K562 (cell line): ENCODE measurements around the gene NRGN. TPM values are rescaled to one million over a fixed set of nuclear protein-coding genes. Genes with fewer than 3 reads are reported as not detected.

Source experiments
- ATAC-seq: fragments of 200-7000 bp; cut with Tn5 transposase; 3 replicates; pipeline ENCODE4 v1.9.1; 2020; ENCODE audit warnings: moderate library complexity
- BruUV-seq: library from RNA; stranded (reverse); fragments of 400-500 nt; replicated peaks from 2 replicates; lab custom pipeline; 2021; lab: Mats Ljungman, UMichigan
- CTCF ChIA-PET: fragments of 300-600 bp; formaldehyde crosslinking; extraction: SDS; loops from one replicate; lab custom pipeline; 2021; ENCODE audit warnings: low intra/inter-chr PET ratio; lab: Yijun Ruan, JAX
- POLR2A ChIA-PET: fragments of 300-600, 350-650 bp; sonication (Branson Sonifier 250); formaldehyde crosslinking; extraction: SDS; loops from one replicate; lab custom pipeline; 2021; ENCODE audit warnings: antibody characterized with exemption, inconsistent platforms; lab: Yijun Ruan, JAX
- DNase-seq, 4 experiments: peaks; one replicate each; pipeline versions ENCODE4 v3.0.0 to v3.0.0-alpha.2; 2011 to 2018; ENCODE audit warnings: low spot score in 3 of 4, mixed read lengths in 3 of 4; ENCODE audit errors: extremely low read depth in 1 of 4
- FAIRE-seq: peaks from 2 replicates; lab custom pipeline; 2011; peaks lifted over from hg19 to GRCh38; lab: Jason Lieb, UNC
- H2AFZ ChIP-seq: 2 replicates; pipeline ENCODE4 v1.6.0; 2011; ENCODE audit warnings: low read depth, low read length, control low read depth, inconsistent platforms
- H3K27ac ChIP-seq: fragments of 200-600 bp; 3 replicates; pipeline ENCODE4 v1.8.0; 2011; ENCODE audit warnings: low read depth, mild to moderate bottlenecking, control low read depth, inconsistent platforms, low read length, moderate library complexity, mixed read lengths; ENCODE audit errors: extremely low read depth
- H3K27me3 ChIP-seq, 2 experiments: fragments of 300-600 bp in 1 of 2; 2 replicates in 1 of 2; 3 replicates in 1 of 2; pipeline versions ENCODE4 v1.6.0 to v1.8.0; 2011; ENCODE audit warnings: inconsistent platforms in 2 of 2, low read length in 2 of 2, mild to moderate bottlenecking in 1 of 2, mixed read lengths in 1 of 2, moderate library complexity in 1 of 2; ENCODE audit not compliant: control insufficient read depth in 2 of 2, insufficient read depth in 2 of 2
- H3K36me3 ChIP-seq: fragments of 300-600 bp; 3 replicates; pipeline ENCODE4 v1.8.0; 2011; ENCODE audit warnings: mild to moderate bottlenecking, low read length, inconsistent platforms; ENCODE audit not compliant: control insufficient read depth, insufficient read depth
- H3K4me1 ChIP-seq, 2 experiments: fragments of 200-600 bp in 1 of 2; replicated peaks in 1 of 2; 2 replicates in 1 of 2; 3 replicates in 1 of 2; pipeline versions ENCODE4 v1.5.1 to v1.8.0; 2011; ENCODE audit warnings: inconsistent platforms in 2 of 2, low read length in 2 of 2, mild to moderate bottlenecking in 1 of 2, mixed read lengths in 1 of 2, moderate library complexity in 1 of 2; ENCODE audit not compliant: control insufficient read depth in 2 of 2, insufficient read depth in 2 of 2
- H3K4me2 ChIP-seq: 2 replicates; pipeline ENCODE4 v1.6.1; 2011; ENCODE audit warnings: low read length, control low read depth, inconsistent platforms, mixed read lengths; ENCODE audit not compliant: insufficient read depth
- H3K4me3 ChIP-seq: fragments of 200-600 bp; sonication (generic), shearing (Covaris generic); 2 replicates; pipeline ENCODE4 v1.5.1; 2016; ENCODE audit warnings: control low read depth, inconsistent platforms
- H3K79me2 ChIP-seq: fragments of 200-600 bp; 3 replicates; pipeline ENCODE4 v1.8.0; 2011; ENCODE audit warnings: low read length, inconsistent platforms; ENCODE audit not compliant: control insufficient read depth, insufficient read depth
- H3K9ac ChIP-seq, 2 experiments: 2 replicates each; pipeline versions ENCODE4 v1.6.0 to v1.6.1; 2011; ENCODE audit warnings: low read depth in 2 of 2, low read length in 2 of 2, control low read depth in 1 of 2, inconsistent platforms in 1 of 2, mild to moderate bottlenecking in 1 of 2, mixed read lengths in 1 of 2; ENCODE audit not compliant: insufficient read depth in 1 of 2
- H3K9me1 ChIP-seq: one replicate; pipeline ENCODE4 v1.6.0; 2011; ENCODE audit warnings: inconsistent platforms, mild to moderate bottlenecking, low read length, moderate library complexity; ENCODE audit not compliant: control insufficient read depth, insufficient read depth
- H3K9me3 ChIP-seq: replicated peaks from 2 replicates; pipeline ENCODE4 v1.5.1; 2011; ENCODE audit warnings: low read depth, low read length, inconsistent platforms; ENCODE audit not compliant: control insufficient read depth, insufficient read depth
- H4K20me1 ChIP-seq: replicated peaks from 2 replicates; pipeline ENCODE4 v1.6.1; 2011; ENCODE audit warnings: low read length, inconsistent platforms, mixed read lengths; ENCODE audit not compliant: control insufficient read depth, insufficient read depth
- C11orf30 ChIP-seq: fragments of 450-650 bp; IDR thresholded peaks from 2 replicates; pipeline ENCODE4 v1.6.1; 2016; ENCODE audit warnings: low read depth, mild to moderate bottlenecking
- HSF4 ChIP-seq: fragments of 250-450 bp; sonication (Bioruptor Pico); IDR thresholded peaks from 2 replicates; pipeline ENCODE4 v2.1.2; 2022; ENCODE audit warnings: mild to moderate bottlenecking, moderate library complexity, borderline replicate concordance
- KAT2B ChIP-seq: IDR thresholded peaks from one replicate; pipeline ENCODE4 v1.6.1; 2012; ENCODE audit warnings: low read depth, mild to moderate bottlenecking, control low read depth, inconsistent platforms, low read length, moderate library complexity
- MNT ChIP-seq, 2 experiments: fragments of 450-650 bp; conservative IDR thresholded peaks; 2 replicates each; pipeline ENCODE4 v1.6.1; 2017; ENCODE audit warnings: mild to moderate bottlenecking in 2 of 2, moderate library complexity in 2 of 2
- MTA3 ChIP-seq: fragments of 450-650 bp; formaldehyde crosslinking; IDR thresholded peaks from 2 replicates; pipeline ENCODE4 v1.6.1; 2017; ENCODE audit warnings: mild to moderate bottlenecking, borderline replicate concordance
- MXD1 ChIP-seq: fragments of 250-450 bp; sonication (Bioruptor Pico); IDR thresholded peaks from 2 replicates; pipeline ENCODE4 v1.8.0; 2021; ENCODE audit warnings: borderline replicate concordance, mild to moderate bottlenecking, moderate library complexity; ENCODE audit not compliant: poor library complexity, severe bottlenecking
- NFE2L1 ChIP-seq: fragments of 450-650 bp; IDR thresholded peaks from 2 replicates; pipeline ENCODE4 v1.6.1; 2016; ENCODE audit warnings: missing genetic modification characterization, low read depth, mild to moderate bottlenecking, missing compliant biosample characterization, moderate library complexity, borderline replicate concordance
- PHB2 ChIP-seq: fragments of 450-650 bp; IDR thresholded peaks from 2 replicates; pipeline ENCODE4 v1.6.1; 2017; ENCODE audit warnings: low read depth
- STAT5B ChIP-seq: fragments of 250-450 bp; sonication (Bioruptor Pico); IDR thresholded peaks from 2 replicates; pipeline ENCODE4 v1.8.0; 2021; ENCODE audit warnings: mild to moderate bottlenecking, inconsistent platforms
- TEAD2 ChIP-seq: fragments of 450-650 bp; IDR thresholded peaks from 2 replicates; pipeline ENCODE4 v1.6.1; 2016; ENCODE audit warnings: missing genetic modification characterization, control low read depth, missing compliant biosample characterization
- TRIM24 ChIP-seq, 2 experiments: fragments of 450-650 bp; IDR thresholded peaks; 2 replicates each; pipeline ENCODE4 v1.6.1; 2016
- UBTF ChIP-seq, 2 experiments: IDR thresholded peaks; 2 replicates each; pipeline ENCODE4 v1.6.1; 2012; ENCODE audit warnings: improper control_type of control experiment in 2 of 2, low read depth in 2 of 2, low read length in 2 of 2, borderline replicate concordance in 1 of 2
- ZNF280B ChIP-seq: fragments of 250-450 bp; sonication (Bioruptor Pico); IDR thresholded peaks from 2 replicates; pipeline ENCODE4 v1.5.1; 2021; ENCODE audit warnings: mild to moderate bottlenecking
- ZNF551 ChIP-seq: fragments of 250-450 bp; sonication (Bioruptor Pico); IDR thresholded peaks from 2 replicates; pipeline ENCODE4 v1.5.0; 2021; ENCODE audit warnings: mild to moderate bottlenecking, moderate library complexity
- ZNF699 ChIP-seq: fragments of 250-450 bp; sonication (Bioruptor Pico); IDR thresholded peaks from 2 replicates; pipeline ENCODE4 v1.8.0; 2021; ENCODE audit warnings: mild to moderate bottlenecking, moderate library complexity; ENCODE audit not compliant: insufficient replicate concordance
- WGBS: fragments of 100-300 bp; shearing (Covaris generic); methylation state at CpG from one replicate; pipeline ENCODE4 v1.1.6; 2016; ENCODE audit warnings: low coverage, mixed read lengths; ENCODE audit not compliant: insufficient coverage; ENCODE audit errors: missing lambda C conversion rate; 5-methylcytosine and 5-hydroxymethylcytosine counted together
- in situ Hi-C: fragments of 300-500 bp; cut with MboI; formaldehyde crosslinking; loops from 4 replicates; pipeline ENCODE4 v1.15.0; 2018; ENCODE audit warnings: inconsistent platforms, mixed read lengths
- intact Hi-C: fragments of 100-400 bp; cut with micrococcal nuclease; formaldehyde crosslinking; loops from 2 replicates; pipeline ENCODE4 v1.14.2; 2022
- polyA plus RNA-seq, 8 experiments: library from polyadenylated mRNA; depleted of rRNA in 4 of 8; stranded (reverse) in 5 of 8; unstranded in 3 of 8; fragments of >200 nt; fragmentation: Nextera tagmentation in 2 of 8; fragmentation: Illumina TruSeq in 1 of 8; extraction: Ambion mirVana in 2 of 8; extraction: Trizol in 1 of 8; gene quantifications; 2 replicates each; pipeline versions ENCODE4 v1.2.1 to v1.2.3, GENCODE V29; 2011 to 2014; ENCODE audit warnings: inconsistent platforms in 1 of 8, missing spikeins in 1 of 8
- total RNA-seq, 7 experiments: library from RNA; depleted of rRNA in 6 of 7; stranded (reverse); fragments of >200 nt in 6 of 7; fragmentation: Illumina TruSeq in 2 of 7; extraction: Trizol in 2 of 7; gene quantifications; 2 replicates each; pipeline versions ENCODE4 v1.2.1 to v1.2.3, GENCODE V29; 2011 to 2021; ENCODE audit warnings: low replicate concordance in 1 of 7

NRGN gene
- total and polyA plus RNA-seq, 9 of the 15 experiments (the other 6 are each of a cell fraction or from before 2014, with no cell fraction given), result 0.29 to 7.8 (median 3.5) TPM; not detected in 2

- TF ChIP-seq UBTF (IDR thresholded peaks at IDR 0.05; ENCODE audit: borderline replicate concordance in 1 of 2, low read depth in 2 of 2, low read length in 2 of 2) (no peak), MNT (conservative IDR thresholded peaks at IDR 0.05) (no peak)
Observed at GRCh38 chr11:124725719-124726105, 14.0 kb upstream of the NRGN start (continued).

GRCh38 chr11:124727474-124727873, 12.3 kb upstream of the NRGN start:
- no peaks in the 10 kb centered on the region for H3K9me3 ChIP-seq
- FAIRE-seq (no peak), ATAC-seq (no peak)
- H3K27me3 ChIP-seq, result peaks cover 14 to 45% of the 10 kb centered on the region in 2 experiments; a peak in 4 of 5 replicates
- H4K20me1 ChIP-seq, result 0 out of 2 replicates have a peak, but pooled peaks cover 3% of the 10 kb centered on the region
- BruUV-seq, result no TSS peak
- no peak overlapping the region for H3K4me3 ChIP-seq
- H2AFZ ChIP-seq, result no peak overlapping the region
- H3K9me1 ChIP-seq, result no peaks in the 10 kb centered on the region
- H3K27ac ChIP-seq, result no peak overlapping the region
- no peaks in the 10 kb centered on the region for H3K79me2 ChIP-seq
- no peaks in the 10 kb centered on the region; a peak in 1 of 5 replicates for H3K4me1 ChIP-seq
- TF ChIP-seq NFE2L1 (no peak), STAT5B (no peak), TRIM24 (IDR thresholded peaks at IDR 0.05) (no peak), KAT2B (no peak), ZNF551 (CRISPR knock-in tag) (no peak), MXD1 (CRISPR knock-in tag) (no peak), C11orf30 (no peak), ZNF699 (CRISPR knock-in tag) (no peak), PHB2 (no peak), TEAD2 (tag) (no peak), HSF4 (no peak), ZNF280B (no peak), MTA3 (no peak)
- TF ChIP-seq, all 486 proteins: peak for 0
- DNase-seq, result no peak
- 0% methylated on average over 4 of the region's 4 CpGs for WGBS
- Histone ChIP-seq H3K9ac (no peak overlapping the region), H3K36me3 (no peaks in the 10 kb centered on the region), H3K4me2 (no peak overlapping the region)
- in situ Hi-C loops, result no loop called here
- intact Hi-C loops, result no loop called here
- ChIA-PET POLR2A (no interaction called here), CTCF (interaction anchor here (0.6 kb wide), 1 partner anchor 75 kb away, joined by 4 read pairs; no protein-coding TSS in a partner anchor)
